ENCODE data around the gene MED9.

- no peak for TF ChIP-seq CTCF (IDR thresholded peaks at IDR 0.05)
- no peak for TF ChIP-seq POLR2A (IDR thresholded peaks at IDR 0.05)
- no peak for TF ChIP-seq EP300 (IDR thresholded peaks at IDR 0.05)
Measured at GRCh38 chr17:17519886-17520285, 43.1 kb downstream of the MED9 start.
